GM12874 (cell line): Measurements from ENCODE around the gene ANKRD53.

Experiments used
- TF ChIP-seq, protein P1 (sequence below): IDR thresholded peaks from 2 replicates; pipeline ENCODE4 v1.5.1; 2011; ENCODE audit warnings: low read depth, mild to moderate bottlenecking, control low read depth, low read length, moderate library complexity; ENCODE audit not compliant: insufficient read depth

The ANKRD53 gene

DNA sequence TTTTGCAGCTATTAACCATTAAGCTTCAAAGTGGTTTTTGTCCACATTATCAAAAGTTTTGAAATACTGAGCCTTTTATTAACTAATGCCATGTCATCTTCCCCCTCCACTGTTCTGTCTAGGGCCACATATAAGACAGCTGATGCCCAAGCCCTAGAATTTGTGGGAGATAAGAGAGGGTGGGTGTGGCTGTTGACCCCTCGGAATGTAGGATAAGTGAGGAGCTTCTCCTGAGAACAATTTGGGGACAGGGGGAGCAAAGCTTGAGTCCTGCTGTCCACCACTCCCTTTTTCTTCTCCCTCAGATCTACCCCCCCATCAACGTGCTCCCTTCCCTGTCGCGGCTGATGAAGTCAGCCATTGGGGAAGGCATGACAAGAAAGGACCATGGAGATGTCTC, 14.3 kb upstream of the ANKRD53 start:
- TF ChIP-seq, protein P1, sequence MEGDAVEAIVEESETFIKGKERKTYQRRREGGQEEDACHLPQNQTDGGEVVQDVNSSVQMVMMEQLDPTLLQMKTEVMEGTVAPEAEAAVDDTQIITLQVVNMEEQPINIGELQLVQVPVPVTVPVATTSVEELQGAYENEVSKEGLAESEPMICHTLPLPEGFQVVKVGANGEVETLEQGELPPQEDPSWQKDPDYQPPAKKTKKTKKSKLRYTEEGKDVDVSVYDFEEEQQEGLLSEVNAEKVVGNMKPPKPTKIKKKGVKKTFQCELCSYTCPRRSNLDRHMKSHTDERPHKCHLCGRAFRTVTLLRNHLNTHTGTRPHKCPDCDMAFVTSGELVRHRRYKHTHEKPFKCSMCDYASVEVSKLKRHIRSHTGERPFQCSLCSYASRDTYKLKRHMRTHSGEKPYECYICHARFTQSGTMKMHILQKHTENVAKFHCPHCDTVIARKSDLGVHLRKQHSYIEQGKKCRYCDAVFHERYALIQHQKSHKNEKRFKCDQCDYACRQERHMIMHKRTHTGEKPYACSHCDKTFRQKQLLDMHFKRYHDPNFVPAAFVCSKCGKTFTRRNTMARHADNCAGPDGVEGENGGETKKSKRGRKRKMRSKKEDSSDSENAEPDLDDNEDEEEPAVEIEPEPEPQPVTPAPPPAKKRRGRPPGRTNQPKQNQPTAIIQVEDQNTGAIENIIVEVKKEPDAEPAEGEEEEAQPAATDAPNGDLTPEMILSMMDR, result no peak

DNA sequence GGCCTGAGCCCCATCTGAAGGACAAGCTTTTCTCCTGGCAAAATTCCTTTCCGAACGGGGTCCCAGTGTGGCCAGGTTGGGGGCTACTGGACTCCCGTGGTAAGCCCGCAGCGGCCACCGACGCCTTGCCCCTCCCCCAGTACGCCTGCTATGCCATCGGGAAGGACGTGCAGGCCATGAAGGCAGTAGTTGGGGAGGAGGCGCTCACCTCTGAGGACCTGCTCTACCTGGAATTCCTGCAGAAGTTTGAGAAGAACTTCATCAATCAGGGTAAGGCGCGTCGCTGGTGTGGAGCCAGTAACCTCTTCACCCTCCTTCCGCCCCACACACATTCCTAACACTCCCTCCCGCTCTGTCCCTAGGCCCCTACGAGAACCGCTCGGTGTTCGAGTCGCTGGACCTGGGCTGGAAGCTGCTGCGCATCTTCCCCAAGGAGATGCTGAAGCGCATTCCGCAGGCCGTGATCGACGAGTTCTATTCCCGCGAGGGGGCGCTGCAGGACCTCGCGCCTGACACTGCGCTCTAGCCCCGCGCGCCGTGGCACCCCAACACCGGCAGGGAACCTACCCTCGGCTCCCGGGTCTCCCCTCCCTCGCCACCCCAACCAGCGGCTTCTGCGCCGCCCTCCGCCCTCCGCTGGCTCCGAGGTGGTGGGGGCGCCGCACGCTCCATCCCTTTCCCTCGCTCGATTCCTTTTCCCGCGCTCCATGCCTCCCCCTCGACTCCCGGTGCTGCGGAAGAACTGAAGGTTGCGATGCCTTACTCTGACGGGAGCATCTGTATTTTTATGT, 13.6 kb upstream of the ANKRD53 start:
- TF ChIP-seq, protein P1, result peak; percentile 91

DNA sequence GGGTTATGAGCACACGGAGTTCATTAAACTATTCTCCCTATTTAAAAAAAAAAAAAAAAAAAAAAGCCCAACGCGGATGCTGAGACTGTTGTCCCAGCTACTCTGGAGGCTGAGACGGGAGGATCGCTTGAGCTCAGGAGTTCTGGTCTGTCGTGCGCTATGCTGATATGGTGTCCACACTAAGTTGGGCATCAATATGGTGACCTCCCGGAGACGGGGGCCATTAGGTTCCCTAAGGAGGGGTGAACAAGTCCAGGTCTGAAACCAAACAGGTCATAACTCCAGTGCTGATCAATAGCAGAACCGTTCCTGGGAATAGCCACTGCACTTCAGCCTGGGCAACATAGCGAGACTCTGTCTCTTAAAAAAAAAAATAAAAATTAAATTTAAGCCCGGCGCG, 12.9 kb upstream of the ANKRD53 start:
- TF ChIP-seq, protein P1, result no peak

DNA sequence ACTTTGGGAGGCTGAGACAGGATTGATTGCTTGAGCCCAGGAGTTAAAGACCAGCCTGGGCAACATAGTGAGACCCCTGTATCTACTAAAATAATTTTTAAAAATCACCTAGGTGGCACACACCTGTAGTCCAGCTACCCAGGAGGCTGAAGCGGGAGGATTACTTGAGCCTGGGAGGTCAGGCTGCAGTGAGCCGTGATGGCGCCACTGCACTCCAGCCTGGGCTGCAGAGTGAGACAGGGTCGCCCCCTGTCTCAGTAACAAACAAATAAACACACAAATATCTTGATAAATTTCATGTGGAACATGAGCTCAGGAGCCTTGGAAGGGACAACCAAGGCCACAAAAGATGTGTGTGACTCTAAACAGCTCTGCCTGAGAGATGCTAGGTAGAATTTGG, 11.7 kb upstream of the ANKRD53 start:
- TF ChIP-seq, protein P1, result no peak

DNA sequence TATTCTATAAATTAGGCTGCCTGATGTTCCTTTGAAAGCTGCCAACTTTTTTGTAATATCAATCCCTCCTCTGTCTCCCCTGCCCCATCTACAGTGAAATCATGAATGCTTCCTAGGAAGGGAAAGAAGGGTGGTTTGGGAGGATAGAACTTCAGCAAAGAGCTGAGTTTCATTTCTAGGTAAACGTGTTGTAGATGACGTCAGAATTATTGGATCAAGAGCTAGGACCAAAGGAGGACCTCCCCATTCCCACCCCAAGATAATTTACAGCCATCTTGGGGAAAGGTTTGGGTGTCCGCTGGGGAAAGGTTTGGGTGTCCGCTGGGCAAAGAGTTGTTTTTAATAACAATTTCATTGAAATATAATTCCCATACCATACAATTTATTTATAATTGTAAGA, 11.2 kb upstream of the ANKRD53 start:
- TF ChIP-seq, protein P1, result no peak

DNA sequence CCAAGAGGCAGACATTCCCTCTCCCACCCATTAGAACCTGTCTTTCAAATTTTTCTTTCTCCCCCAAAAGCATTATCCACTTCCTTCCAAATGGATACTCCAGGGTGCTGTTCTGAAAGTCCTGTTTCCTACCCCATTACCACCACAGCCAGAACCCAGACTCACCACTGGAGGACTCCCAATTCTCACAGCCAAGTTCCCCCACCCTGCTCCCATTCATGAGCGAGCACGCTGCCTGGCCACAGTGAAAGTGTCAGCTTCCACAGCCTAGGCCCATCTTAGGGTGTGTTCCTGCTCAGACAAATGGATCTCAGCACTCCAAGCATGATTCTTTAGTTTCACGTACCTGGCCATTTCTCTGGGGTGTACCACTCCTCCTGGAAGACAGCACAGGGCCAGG, 3.8 kb upstream of the ANKRD53 start:
- TF ChIP-seq, protein P1, result no peak

DNA sequence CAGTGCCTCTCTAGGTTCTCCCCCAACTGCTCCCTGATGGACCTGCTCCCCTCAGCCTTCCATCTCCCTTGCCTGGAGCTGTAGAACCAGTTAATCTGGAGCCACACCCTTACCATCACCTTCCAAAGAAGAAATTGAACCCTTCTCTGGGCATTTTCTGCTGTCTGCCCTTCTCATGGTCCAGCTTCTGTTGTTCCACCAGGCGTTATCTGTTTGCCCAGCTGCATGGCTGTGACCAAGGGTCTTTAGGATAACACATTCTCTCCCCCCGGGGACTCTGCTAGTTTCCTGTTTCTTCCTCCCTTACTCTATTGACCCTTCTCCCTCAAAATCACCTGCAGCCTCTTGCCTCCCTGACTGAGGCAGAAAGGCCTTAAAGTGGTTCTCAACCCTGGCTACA, 3.2 kb upstream of the ANKRD53 start:
- TF ChIP-seq, protein P1, result no peak
